IPS-NIHi11 (cell line): ENCODE results near the gene FBXO9.
"Not testable (repeated sequence)": the region's sequence is repeated elsewhere in the genome, so short reads cannot be mapped to it uniquely, and the experiment has no call there.

Experiments used
- DNase-seq: peaks from one replicate; pipeline ENCODE4 v3.0.0; 2012; ENCODE audit warnings: mixed read lengths, low spot score

The FBXO9 gene

DNA sequence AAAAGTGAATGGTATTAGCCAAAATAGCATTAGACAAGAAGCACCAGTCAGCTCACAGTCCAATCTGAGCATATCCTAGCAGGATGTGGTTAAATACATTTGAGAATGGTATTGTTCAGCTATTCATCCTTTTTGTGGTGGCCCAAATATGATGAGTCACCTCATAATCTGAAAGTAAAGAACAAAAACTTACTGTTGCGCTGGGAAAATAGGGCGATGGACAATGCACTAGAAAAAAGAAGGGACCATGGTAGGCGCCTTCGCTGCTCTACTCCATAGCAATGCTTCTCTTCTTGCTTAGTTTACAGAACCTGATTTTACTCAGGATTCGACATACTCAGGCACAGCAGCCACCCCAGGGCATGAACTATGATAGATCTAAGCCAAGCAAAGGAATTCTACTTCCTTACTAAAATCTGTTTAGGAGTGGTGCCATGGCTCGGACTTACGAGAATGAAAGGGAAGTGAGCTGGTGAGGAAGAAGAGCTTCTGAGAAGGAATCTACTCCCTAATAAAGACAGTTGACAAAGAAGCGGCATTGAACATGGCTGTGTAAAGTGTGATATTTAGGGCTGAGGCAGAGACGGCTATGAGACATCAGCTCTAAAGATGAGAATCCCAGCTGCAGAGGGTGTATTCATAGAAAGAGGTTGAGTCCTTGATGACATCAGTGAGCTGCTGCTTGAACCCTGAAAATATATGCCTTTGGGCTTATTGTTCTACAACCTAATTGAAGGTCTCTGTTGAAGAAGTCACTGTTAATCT, 16.6 kb upstream of the FBXO9 start:
- no peak for DNase-seq

DNA sequence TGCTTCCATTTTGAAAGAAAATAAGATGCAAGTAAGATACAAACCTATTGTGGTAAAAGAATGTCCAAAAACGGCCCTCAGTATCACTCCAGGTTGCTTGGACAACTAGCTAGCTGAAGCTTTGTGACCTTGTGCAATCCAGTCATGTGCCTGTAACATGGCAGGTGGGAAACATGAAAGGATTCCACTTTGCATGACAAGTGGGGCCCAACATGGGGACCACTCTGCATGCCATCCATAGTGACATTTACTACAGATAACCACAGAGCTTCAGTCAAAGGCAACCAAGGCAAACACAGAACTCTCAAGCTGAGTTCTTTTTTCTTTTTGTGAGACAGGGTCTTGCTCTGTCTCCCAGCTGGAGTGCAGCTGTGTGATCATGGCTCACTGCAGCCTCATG, 15.8 kb upstream of the FBXO9 start:
- no peak for DNase-seq

DNA sequence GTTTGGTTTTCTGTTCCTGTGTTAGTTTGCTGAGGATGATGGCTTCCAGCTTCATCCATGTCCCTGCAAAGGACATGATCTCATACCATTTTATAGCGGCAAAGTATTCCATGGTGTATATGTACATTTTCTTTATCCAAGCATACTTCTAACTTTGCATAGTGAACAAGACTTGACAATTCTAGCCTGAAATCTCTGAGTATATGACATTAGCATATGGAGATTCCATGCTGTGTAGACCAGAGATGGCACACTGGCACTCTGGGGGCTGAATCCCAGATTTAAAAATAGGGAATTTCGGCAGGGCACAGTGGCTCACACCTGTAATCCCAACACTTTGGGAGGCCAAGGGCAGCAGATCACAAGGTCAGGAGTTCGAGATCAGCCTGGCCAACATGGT, 13.1 kb upstream of the FBXO9 start:
- not testable (repeated sequence) for DNase-seq

DNA sequence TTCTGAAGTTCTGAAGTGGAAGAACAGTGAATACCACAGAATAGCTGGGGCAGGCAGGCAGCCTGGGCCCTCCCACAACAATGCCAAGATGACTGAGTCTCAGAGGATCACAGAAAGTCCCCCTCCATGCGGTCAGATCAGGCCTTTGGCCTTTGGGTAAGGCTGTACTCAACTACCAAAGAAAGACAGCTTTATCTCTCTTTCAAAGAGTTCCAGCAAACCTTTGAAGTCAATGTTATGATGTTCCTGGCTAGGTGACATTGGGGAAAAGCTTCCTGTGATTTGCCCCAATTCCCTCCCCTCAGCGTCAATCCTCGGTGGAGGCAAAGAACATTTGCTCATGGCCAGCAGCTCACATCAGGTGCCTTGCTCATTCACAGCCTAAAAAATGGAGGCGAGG, 10.7 kb upstream of the FBXO9 start:
- DNase-seq, result no peak

- DNase-seq, result no peak
Observed at GRCh38 chr6:53055873-53056272, 9.3 kb upstream of the FBXO9 start.

GRCh38 chr6:53056273-53056672, 8.9 kb upstream of the FBXO9 start:
- no peak for DNase-seq

- DNase-seq, result no peak
Observed at GRCh38 chr6:53058388-53059195, 6.6 kb upstream of the FBXO9 start.

- no peak for DNase-seq
Observed at GRCh38 chr6:53059648-53060589, 5.3 kb upstream of the FBXO9 start.

DNA sequence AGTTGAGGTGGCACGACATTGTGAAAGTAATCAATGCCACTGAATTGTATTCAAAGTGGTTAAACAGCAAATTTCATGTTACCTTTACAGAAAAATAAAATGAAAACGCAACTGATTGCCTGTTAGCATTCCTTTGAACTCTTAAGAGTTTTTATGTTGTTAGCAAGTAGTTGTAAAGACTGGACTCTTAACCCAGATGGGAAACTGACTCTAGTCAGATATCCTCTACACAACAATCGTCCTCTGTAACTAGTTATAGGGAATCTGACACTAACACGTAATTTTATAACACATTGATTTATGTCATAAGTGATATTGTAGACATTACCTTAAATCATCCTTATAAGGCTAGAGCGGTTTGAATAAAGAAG, 3.0 kb upstream of the FBXO9 start:
- no peak for DNase-seq

DNA sequence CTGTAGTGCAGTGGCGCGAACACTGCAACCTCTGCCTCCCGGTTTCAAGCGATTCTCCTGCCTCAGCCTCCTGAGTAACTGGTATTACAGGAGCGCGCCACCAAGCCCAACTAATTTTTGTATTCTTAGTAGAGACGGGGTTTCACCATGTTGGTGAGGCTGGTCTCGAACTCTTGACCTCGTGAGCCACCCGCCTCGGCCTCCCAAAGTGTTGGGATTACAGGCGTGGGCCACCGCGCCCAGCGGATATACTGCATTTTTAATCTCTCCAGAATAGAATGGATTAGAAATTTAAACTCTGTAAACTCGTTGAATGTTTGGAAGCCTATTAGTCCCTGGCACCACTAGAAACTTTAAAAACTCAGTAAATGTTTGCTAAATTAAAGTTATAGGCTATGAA, 949 bp upstream of the FBXO9 start:
- DNase-seq, result not testable (repeated sequence)

- DNase-seq, result peak; percentile 89
Observed at GRCh38 chr6:53064726-53065265, 408 bp upstream of the FBXO9 start.

GRCh38 chr6:53066077-53066417, 843 bp downstream of the FBXO9 start:
- peak; percentile 25 for DNase-seq

DNA sequence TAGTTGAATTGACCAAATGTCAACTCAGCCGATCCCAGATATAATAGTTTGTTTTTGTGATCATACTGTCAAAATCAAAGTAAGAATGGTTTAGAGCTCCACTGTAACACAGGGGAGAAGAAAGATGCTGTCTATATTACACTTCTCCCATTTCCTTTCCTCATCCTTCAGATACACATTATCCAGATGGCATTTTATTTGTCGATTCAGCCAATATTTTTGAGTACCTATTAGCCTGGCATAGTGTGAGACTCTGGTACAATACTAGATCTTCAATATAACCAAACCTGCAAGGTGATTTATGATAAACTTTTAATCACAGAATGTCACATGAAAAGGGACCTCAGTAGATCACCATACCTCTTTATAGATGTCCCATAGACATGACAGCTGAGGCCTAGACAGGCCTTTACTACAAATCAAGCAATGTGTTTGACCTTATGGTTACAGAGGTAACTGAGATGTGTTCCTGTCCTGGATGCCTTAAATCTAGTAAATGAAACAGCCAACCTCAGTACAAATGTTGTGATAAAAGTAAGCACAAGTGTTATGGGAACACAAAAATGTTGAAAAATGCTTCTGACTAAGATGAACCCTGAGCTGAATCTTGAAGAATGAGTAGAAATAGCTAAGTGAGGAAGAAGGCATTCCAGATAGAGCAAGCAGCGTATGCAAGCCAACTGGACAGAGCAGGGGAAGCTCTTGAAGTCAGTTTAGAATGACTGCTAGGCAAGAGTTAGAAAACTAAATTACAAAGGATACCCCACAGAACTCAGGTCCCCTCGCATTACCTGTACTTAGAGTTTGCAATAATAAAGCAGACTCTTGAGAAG, 1.9 kb downstream of the FBXO9 start:
- no peak for DNase-seq

DNA sequence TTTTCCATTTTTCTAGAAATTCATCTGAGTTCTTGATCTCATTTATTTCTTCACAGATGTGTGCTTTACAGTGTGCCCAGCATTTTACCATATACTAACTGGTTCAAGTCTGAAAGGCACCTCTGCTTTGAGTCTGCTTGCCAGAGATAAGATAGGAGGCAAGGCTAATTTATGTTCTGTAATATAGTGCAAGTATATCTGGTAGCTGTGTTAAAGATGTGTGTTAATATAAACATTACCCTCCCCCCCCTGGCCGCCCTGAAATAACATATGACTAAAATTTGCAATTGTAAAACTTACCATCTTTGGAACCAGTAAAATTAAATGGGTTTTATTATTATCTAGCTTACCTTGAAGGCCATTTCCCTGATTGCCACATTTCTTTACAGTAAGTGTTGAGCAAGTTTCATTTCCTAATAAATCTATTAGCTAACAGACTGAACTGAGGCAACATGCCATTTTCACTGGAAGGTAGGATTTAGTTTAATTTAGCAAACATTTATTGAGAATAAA, 2.7 kb downstream of the FBXO9 start:
- DNase-seq, result no peak

GRCh38 chr6:53069427-53069826, 4.2 kb downstream of the FBXO9 start:
- no peak for DNase-seq

DNA sequence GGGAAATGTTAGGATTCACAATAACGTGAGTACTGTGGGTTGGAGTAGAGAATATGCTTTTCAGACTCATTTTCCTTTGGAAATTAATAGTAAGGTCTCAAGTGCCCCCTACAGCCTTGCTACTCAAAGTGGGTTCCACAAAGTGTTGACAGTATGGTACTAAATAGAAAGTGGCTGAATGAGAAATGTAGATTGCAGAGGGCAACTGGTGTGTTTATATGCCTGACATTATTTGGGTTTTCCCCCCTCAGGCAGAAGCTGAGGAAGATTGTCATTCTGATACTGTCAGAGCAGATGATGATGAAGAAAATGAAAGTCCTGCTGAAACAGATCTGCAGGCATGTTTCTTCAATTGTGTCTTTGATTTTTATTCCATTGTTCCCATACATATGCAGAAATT, 5.6 kb downstream of the FBXO9 start:
- DNase-seq, result no peak

GRCh38 chr6:53074347-53074746, 9.1 kb downstream of the FBXO9 start:
- DNase-seq, result no peak

DNA sequence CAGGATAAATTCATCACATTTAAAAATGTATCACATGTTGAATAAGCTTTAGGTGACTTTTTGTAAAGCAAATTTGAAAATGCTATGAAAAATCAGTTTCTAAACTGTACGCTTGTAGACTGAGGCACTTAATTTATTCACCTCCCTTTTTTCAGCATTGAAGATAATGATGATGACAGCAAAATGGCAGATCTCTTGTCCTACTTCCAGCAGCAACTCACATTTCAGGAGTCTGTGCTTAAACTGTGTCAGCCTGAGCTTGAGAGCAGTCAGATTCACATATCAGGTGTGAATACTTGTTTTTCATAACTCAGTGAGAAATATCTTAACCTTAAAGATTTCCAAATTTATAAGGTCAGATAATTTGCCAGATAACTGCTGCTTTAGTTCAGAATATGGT, 15.6 kb downstream of the FBXO9 start:
- no peak for DNase-seq

DNA sequence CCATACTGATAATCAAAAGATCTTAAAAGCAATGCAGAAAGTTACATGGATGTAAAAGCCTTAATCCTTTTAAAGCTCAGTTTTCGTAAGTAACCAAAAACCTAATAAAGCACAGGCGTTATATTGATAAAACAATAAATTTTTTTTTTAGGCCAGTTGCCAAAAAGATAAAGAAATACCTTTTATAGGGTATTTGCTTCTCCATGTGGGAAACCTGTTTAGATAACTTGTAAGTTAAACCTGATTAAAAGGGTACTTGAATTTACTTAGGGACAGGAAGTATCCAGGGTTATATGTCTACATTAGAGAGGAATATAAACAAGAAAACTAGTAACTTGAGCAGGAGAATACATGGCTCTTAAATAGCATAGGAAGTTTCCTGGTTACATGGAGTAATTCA, 21.1 kb downstream of the FBXO9 start:
- no peak for DNase-seq

DNA sequence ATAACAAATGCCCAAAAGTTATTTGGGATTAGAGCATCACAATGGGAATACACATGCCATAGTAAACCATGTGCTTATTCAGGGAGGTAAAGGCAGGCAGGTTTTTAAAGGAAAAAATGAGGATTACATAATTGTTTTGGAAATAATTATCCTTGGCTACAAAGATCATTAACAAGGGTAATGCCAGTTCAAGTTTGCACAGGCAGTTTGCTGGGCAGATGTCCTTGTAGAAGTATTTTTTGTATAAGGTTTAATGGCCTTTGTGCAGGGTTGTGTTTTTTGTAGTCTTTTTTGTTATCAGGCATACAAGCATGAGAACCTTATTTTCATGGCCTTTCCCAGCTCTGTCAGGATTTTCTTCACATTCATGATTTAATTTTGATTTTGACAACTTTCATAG, 24.7 kb downstream of the FBXO9 start:
- DNase-seq, result no peak

DNA sequence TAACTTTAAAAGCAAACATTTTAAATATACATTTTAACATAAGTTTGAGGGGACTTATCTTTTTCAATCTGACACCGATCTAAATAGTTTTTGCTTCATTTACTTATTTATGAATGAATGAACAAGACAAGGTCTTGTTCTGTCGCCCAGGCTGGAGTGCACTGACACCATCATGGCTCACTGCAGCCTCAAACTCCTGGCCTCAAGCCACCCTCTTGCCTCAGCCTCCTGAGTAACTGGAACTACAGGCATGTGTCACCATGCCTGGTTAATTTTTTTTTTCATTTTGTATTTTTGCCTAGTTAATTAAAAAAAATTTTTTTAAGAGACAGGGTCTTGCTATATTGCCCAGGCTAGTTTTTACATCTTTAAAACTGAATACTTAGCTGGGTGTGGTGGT, 25.4 kb downstream of the FBXO9 start:
- no peak for DNase-seq
